COLO829 (cell line): ENCODE measurements around the gene FBXL22.
"Not testable (repeated sequence)": the region's sequence is repeated elsewhere in the genome, so short reads cannot be mapped to it uniquely, and the experiment has no call there.

Experiments
- DNase-seq: peaks from one replicate; pipeline ENCODE4 v3.0.0; 2012; ENCODE audit warnings: low spot score

FBXL22 gene

DNA sequence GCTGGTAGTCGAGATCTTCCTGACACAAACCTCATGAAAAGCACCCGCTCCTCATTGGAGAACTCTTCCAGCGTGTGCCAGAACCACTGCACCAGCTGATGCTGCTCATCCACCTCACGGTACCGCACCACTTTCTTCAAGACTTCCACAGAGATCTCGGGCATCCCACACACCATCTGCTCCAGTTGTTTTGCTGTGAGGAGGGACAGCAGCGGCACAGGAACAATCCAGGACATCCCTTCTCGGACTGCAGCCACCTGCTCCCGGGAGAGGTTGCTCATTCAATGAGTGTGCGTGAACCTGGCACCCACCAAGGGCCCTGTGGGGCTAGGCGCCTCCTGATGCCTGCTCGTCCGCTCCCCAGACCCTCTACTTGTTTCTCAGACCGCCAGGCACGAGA, 15.1 kb downstream of the FBXL22 start:
- DNase-seq = no peak

- DNase-seq = no peak
Observed at GRCh38 chr15:63615935-63616334, 18.7 kb downstream of the FBXL22 start.

- not testable (repeated sequence) for DNase-seq
Observed at GRCh38 chr15:63617147-63617546, 20.0 kb downstream of the FBXL22 start.

DNA sequence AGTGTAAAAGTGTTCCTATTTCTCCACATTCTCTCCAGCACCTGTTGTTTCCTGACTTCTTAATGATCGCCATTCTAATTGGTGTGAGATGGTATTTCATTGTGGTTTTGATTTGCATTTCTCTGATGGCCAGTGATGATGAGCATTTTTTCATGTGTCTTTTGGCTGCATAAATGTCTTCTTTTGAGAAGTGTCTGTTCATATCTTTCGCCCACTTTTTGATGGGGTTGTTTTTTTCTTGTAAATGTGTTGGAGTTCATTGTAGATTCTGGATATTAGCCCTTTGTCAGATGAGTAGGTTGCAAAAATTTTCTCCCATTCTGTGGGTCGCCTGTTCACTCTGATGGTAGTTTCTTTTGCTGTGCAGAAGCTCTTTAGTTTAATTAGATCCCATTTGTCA, 20.4 kb downstream of the FBXL22 start:
- DNase-seq = not testable (repeated sequence)

- not testable (repeated sequence) for DNase-seq
Observed at GRCh38 chr15:63620760-63621159, 23.6 kb downstream of the FBXL22 start.

GRCh38 chr15:63623232-63623969, 26.2 kb downstream of the FBXL22 start:
- DNase-seq = no peak

- DNase-seq = no peak
Observed at GRCh38 chr15:63626955-63627354, 29.8 kb downstream of the FBXL22 start.

GRCh38 chr15:63628123-63628822, 31.1 kb downstream of the FBXL22 start:
- DNase-seq = peak; percentile 73

- DNase-seq = no peak
Observed at GRCh38 chr15:63630036-63630751, 33.0 kb downstream of the FBXL22 start.

GRCh38 chr15:63633312-63633711, 36.1 kb downstream of the FBXL22 start:
- no peak for DNase-seq

GRCh38 chr15:63634154-63634553, 37.0 kb downstream of the FBXL22 start:
- DNase-seq = no peak

- DNase-seq = no peak
Observed at GRCh38 chr15:63636518-63637061, 39.4 kb downstream of the FBXL22 start.

DNA sequence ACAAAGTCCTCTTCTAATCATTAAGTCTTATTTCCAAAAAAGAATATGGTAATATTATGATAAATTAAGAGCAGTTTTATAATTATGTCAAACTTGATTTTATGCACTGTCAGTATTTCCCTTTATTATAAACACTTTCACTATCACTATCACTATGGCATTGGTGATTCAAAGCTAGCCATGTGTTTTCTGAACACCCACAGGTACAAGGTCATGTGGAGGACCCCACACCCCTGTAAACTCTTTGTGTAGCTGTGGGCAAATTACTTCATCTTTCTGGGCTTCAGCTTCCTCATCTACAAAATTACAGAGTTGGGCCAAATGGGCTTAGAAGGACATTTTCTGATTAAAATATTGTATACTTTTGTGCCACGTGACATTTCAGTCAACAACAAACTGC, 41.7 kb downstream of the FBXL22 start:
- DNase-seq = no peak

DNA sequence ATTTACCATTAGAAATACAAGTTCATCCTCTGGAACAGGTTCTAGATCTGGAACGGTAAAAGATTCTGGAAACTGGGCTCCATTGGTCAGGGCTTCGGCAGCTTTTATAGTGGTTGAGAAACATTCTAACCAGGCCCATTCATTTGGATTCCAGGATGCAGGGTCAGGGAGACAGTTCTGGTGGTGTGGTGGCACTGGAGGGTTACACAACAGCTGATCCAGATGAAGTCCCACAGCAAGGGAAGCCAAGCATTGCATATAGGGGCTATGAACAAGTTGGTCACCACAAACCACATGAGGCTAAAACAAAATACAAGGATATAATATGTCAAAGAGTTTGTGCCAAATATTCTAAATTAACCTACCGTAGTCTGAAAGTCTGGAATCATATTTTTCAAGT, 43.0 kb downstream of the FBXL22 start:
- DNase-seq = no peak
